CD4-positive, alpha-beta T cell treated with Interleukin-21 for 1 hour (primary cell): ENCODE results near the gene LDLRAD3.
"Not testable (repeated sequence)": the region's sequence is repeated elsewhere in the genome, so short reads cannot be mapped to it uniquely, and the experiment has no call there.

ENCODE experiments used
- DNase-seq: peaks from one replicate; pipeline ENCODE4 v3.0.0-alpha.2; 2020

LDLRAD3 gene

GRCh38 chr11:35943713-35944502 is at the start of gene LDLRAD3:
Gene LDLRAD3, plus strand, starts transcription at chr11:35944062. Its CDS starts 37 bp downstream, at chr11:35944099.
- peak; percentile 25 for DNase-seq

- DNase-seq, result no peak
Measured at GRCh38 chr11:35897019-35897418, 46.8 kb upstream of the LDLRAD3 start.

GRCh38 chr11:35902961-35903360 is 40.9 kb upstream of the LDLRAD3 start:
- DNase-seq, result no peak

GRCh38 chr11:35905646-35906276 is 38.1 kb upstream of the LDLRAD3 start:
- DNase-seq, result no peak

GRCh38 chr11:35906277-35906661 is 37.6 kb upstream of the LDLRAD3 start:
- no peak for DNase-seq

- DNase-seq, result no peak
Measured at GRCh38 chr11:35906681-35907080, 37.2 kb upstream of the LDLRAD3 start.

- no peak for DNase-seq
Measured at GRCh38 chr11:35907648-35908431, 36.0 kb upstream of the LDLRAD3 start.

GRCh38 chr11:35908432-35908771 is 35.5 kb upstream of the LDLRAD3 start:
- DNase-seq, result not testable (repeated sequence)

- DNase-seq, result no peak
Measured at GRCh38 chr11:35909511-35910265, 34.2 kb upstream of the LDLRAD3 start.

GRCh38 chr11:35911013-35911412 is 32.8 kb upstream of the LDLRAD3 start:
- no peak for DNase-seq

- no peak for DNase-seq
Measured at GRCh38 chr11:35911616-35912165, 32.2 kb upstream of the LDLRAD3 start.

- DNase-seq, result not testable (repeated sequence)
Measured at GRCh38 chr11:35912436-35912835, 31.4 kb upstream of the LDLRAD3 start.

- DNase-seq, result no peak
Measured at GRCh38 chr11:35912883-35913624, 30.8 kb upstream of the LDLRAD3 start.

GRCh38 chr11:35914816-35915215 is 29.0 kb upstream of the LDLRAD3 start:
- DNase-seq, result no peak

- no peak for DNase-seq
Measured at GRCh38 chr11:35916270-35916669, 27.6 kb upstream of the LDLRAD3 start.

GRCh38 chr11:35917676-35918075 is 26.2 kb upstream of the LDLRAD3 start:
- no peak for DNase-seq

- DNase-seq, result no peak
Measured at GRCh38 chr11:35918716-35919115, 25.1 kb upstream of the LDLRAD3 start.

- DNase-seq, result no peak
Measured at GRCh38 chr11:35919244-35919643, 24.6 kb upstream of the LDLRAD3 start.

GRCh38 chr11:35923452-35923851 is 20.4 kb upstream of the LDLRAD3 start:
- no peak for DNase-seq

GRCh38 chr11:35924811-35925210 is 19.1 kb upstream of the LDLRAD3 start:
- no peak for DNase-seq

- DNase-seq, result no peak
Measured at GRCh38 chr11:35927104-35927503, 16.8 kb upstream of the LDLRAD3 start.

GRCh38 chr11:35927682-35928081 is 16.2 kb upstream of the LDLRAD3 start:
- peak; percentile 7 for DNase-seq
